Liver (tissue), 9 donors: ENCODE results near the gene HDDC2. TPM values are rescaled to one million over a fixed set of nuclear protein-coding genes. Genes with fewer than 3 reads are reported as not detected.

ENCODE experiments used
- DNase-seq: peaks from one replicate; pipeline ENCODE4 v3.0.0-alpha.2; 2017; ENCODE audit warnings: low spot score
- H3K27ac ChIP-seq, 2 donors: one replicate each; pipeline ENCODE4 v1.7.0; 2013; ENCODE audit warnings: inconsistent platforms in 2 of 2, low read length in 2 of 2, control low read depth in 1 of 2, low read depth in 1 of 2, mild to moderate bottlenecking in 1 of 2
- H3K27me3 ChIP-seq, 4 donors: one replicate each; pipeline versions ENCODE4 v1.6.1 to v1.7.0; 2013; ENCODE audit warnings: low read length in 3 of 4, inconsistent platforms in 1 of 4, mild to moderate bottlenecking in 1 of 4, moderate library complexity in 1 of 4; ENCODE audit not compliant: control insufficient read depth in 4 of 4, insufficient read depth in 4 of 4
- H3K36me3 ChIP-seq, 4 donors: one replicate each; pipeline versions ENCODE4 v1.6.1 to v1.7.0; 2013; ENCODE audit warnings: low read length in 3 of 4, mild to moderate bottlenecking in 3 of 4, low read depth in 1 of 4, moderate library complexity in 1 of 4; ENCODE audit not compliant: control insufficient read depth in 4 of 4, insufficient read depth in 3 of 4
- H3K4me1 ChIP-seq, 4 donors: one replicate each; pipeline versions ENCODE4 v1.6.1 to v1.7.0; 2013; ENCODE audit warnings: low read length in 3 of 4, mild to moderate bottlenecking in 3 of 4, moderate library complexity in 1 of 4; ENCODE audit not compliant: control insufficient read depth in 4 of 4, insufficient read depth in 4 of 4
- H3K4me3 ChIP-seq, 3 donors: one replicate each; pipeline versions ENCODE4 v1.6.1 to v1.7.0; 2013; ENCODE audit warnings: low read length in 3 of 3, control low read depth in 1 of 3, low read depth in 1 of 3, mild to moderate bottlenecking in 1 of 3
- H3K9ac ChIP-seq, 2 donors: one replicate each; pipeline ENCODE4 v1.7.0; 2013; ENCODE audit warnings: low read length in 2 of 2, mild to moderate bottlenecking in 2 of 2, moderate library complexity in 2 of 2, control low read depth in 1 of 2, low read depth in 1 of 2
- H3K9me3 ChIP-seq, 4 donors: one replicate each; pipeline versions ENCODE4 v1.6.1 to v1.7.0; 2013; ENCODE audit warnings: low read length in 3 of 4; ENCODE audit not compliant: control insufficient read depth in 4 of 4
- EGR1 ChIP-seq, 2 donors: IDR thresholded peaks; 2 replicates each; pipeline ENCODE4 v1.6.1; 2016 to 2018; ENCODE audit warnings: antibody characterized with exemption in 2 of 2, low read depth in 2 of 2
- FOXA1 ChIP-seq: IDR thresholded peaks from 2 replicates; pipeline ENCODE4 v1.6.1; 2016; ENCODE audit warnings: antibody characterized with exemption
- JUND ChIP-seq, 2 donors: IDR thresholded peaks; 2 replicates each; pipeline ENCODE4 v1.6.1; 2016; ENCODE audit warnings: antibody characterized with exemption in 2 of 2
- REST ChIP-seq: IDR thresholded peaks from 2 replicates; pipeline ENCODE4 v1.6.1; 2016; ENCODE audit warnings: antibody characterized with exemption, mild to moderate bottlenecking
- RXRA ChIP-seq, 2 donors: IDR thresholded peaks; 2 replicates each; pipeline ENCODE4 v1.6.1; 2017 to 2018; ENCODE audit warnings: antibody characterized with exemption in 2 of 2, mild to moderate bottlenecking in 1 of 2
- SP1 ChIP-seq: IDR thresholded peaks from 2 replicates; pipeline ENCODE4 v1.6.1; 2018; ENCODE audit warnings: antibody characterized with exemption, mild to moderate bottlenecking
- TAF1 ChIP-seq: conservative IDR thresholded peaks from 2 replicates; pipeline ENCODE4 v1.6.1; 2016; ENCODE audit warnings: antibody characterized with exemption, mild to moderate bottlenecking
- WGBS: extraction: QIAGEN DNeasy Blood & Tissue Kit; methylation state at CpG from one replicate; pipeline ENCODE4 v1.1.7; 2013; 5-methylcytosine and 5-hydroxymethylcytosine counted together
- polyA plus RNA-seq, 2 donors: library from polyadenylated mRNA; stranded (reverse) in 1 of 2; unstranded in 1 of 2; fragments of 200-250 nt in 1 of 2; fragments of >200 nt in 1 of 2; fragmentation: Nextera tagmentation in 1 of 2; extraction: Ambion mirVana in 1 of 2; gene quantifications; one replicate each; pipeline versions ENCODE4 v1.2.1 to v1.2.3, GENCODE V29; 2013 to 2015
- total RNA-seq, 2 donors: library from RNA; depleted of rRNA; stranded (reverse); fragments of >200 nt; gene quantifications; one replicate each; pipeline ENCODE4 v1.2.3, GENCODE V29; 2014
- TF ChIP-seq, protein P1 (sequence below): fragments of 150-350 bp; IDR thresholded peaks from 2 replicates; pipeline ENCODE4 v1.5.1; 2017; ENCODE audit warnings: improper control_type of control experiment, low read depth, low read length; ENCODE audit not compliant: missing input control
- TF ChIP-seq, protein P2 (sequence below): IDR thresholded peaks from 2 replicates; pipeline ENCODE4 v1.6.1; 2016; ENCODE audit warnings: antibody characterized with exemption
- TF ChIP-seq, protein P3 (sequence below): IDR thresholded peaks from 2 replicates; pipeline ENCODE4 v1.6.1; 2016; ENCODE audit warnings: antibody characterized with exemption
- donor health status: healthy.
- donor health status: healthy.
- donor health status: healthy.
- donor health status: healthy.
- donor health status: healthy.

Gene HDDC2
- total and polyA plus RNA-seq, 4 donors: 8.8 to 21.0 (median 11.8) TPM

- Histone ChIP-seq H3K4me3 (no peak overlapping the region), H3K9me3 (no peaks in the 10 kb centered on the region), H3K36me3 (peaks cover 0 to under 1% (median 0%) of the 10 kb centered on the region in 4 donors), H3K4me1 (peaks cover 0 to 9% (median 6%) of the 10 kb centered on the region in 4 donors), H3K27me3 (no peaks in the 10 kb centered on the region), H3K9ac (no peak overlapping the region), H3K27ac (no peak overlapping the region)
- no peak for TF ChIP-seq JUND (IDR thresholded peaks at IDR 0.05)
- TF ChIP-seq SP1: no peak
- TF ChIP-seq TAF1: no peak
- TF ChIP-seq EGR1 (IDR thresholded peaks at IDR 0.05; ENCODE audit: low read depth in 2 of 2): no peak
- TF ChIP-seq, protein P1, sequence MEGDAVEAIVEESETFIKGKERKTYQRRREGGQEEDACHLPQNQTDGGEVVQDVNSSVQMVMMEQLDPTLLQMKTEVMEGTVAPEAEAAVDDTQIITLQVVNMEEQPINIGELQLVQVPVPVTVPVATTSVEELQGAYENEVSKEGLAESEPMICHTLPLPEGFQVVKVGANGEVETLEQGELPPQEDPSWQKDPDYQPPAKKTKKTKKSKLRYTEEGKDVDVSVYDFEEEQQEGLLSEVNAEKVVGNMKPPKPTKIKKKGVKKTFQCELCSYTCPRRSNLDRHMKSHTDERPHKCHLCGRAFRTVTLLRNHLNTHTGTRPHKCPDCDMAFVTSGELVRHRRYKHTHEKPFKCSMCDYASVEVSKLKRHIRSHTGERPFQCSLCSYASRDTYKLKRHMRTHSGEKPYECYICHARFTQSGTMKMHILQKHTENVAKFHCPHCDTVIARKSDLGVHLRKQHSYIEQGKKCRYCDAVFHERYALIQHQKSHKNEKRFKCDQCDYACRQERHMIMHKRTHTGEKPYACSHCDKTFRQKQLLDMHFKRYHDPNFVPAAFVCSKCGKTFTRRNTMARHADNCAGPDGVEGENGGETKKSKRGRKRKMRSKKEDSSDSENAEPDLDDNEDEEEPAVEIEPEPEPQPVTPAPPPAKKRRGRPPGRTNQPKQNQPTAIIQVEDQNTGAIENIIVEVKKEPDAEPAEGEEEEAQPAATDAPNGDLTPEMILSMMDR: no peak
- TF ChIP-seq, protein P2, sequence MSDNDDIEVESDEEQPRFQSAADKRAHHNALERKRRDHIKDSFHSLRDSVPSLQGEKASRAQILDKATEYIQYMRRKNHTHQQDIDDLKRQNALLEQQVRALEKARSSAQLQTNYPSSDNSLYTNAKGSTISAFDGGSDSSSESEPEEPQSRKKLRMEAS: no peak
- TF ChIP-seq, protein P3, sequence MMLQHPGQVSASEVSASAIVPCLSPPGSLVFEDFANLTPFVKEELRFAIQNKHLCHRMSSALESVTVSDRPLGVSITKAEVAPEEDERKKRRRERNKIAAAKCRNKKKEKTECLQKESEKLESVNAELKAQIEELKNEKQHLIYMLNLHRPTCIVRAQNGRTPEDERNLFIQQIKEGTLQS: no peak
- WGBS: 82% methylated on average over 1 of the region's 1 CpG
- no peak for DNase-seq
Measured at GRCh38 chr6:125303512-125303854, 1.7 kb upstream of the HDDC2 start.

GRCh38 chr6:125302840-125303511 is 1.2 kb upstream of the HDDC2 start:
- TF ChIP-seq, protein P3: no peak
- TF ChIP-seq, protein P2: no peak
- TF ChIP-seq FOXA1 (no peak), RXRA (IDR thresholded peaks at IDR 0.05) (no peak), REST (no peak)
- Histone ChIP-seq H3K27me3 (no peaks in the 10 kb centered on the region), H3K9ac (no peak overlapping the region), H3K4me1 (peaks cover 0 to 9% (median 6%) of the 10 kb centered on the region in 4 donors), H3K9me3 (no peaks in the 10 kb centered on the region), H3K4me3 (no peak overlapping the region), H3K36me3 (peaks cover 0 to 3% (median under 1%) of the 10 kb centered on the region in 4 donors), H3K27ac (no peak overlapping the region)
- DNase-seq: no peak
- WGBS: 78% methylated on average over 4 of the region's 4 CpGs
